Measurements from ENCODE around the gene CRLF1. TPM values are rescaled to one million over a fixed set of nuclear protein-coding genes. Genes with fewer than 3 reads are reported as not detected.

The CRLF1 gene
- total RNA-seq, 1 donor from 2014 or later, result 0.94 TPM

- peak; percentile 97 for DNase-seq
These were observed 29.8 kb upstream of the CRLF1 start for GRCh38 chr19:18636183-18636968.

GRCh38 chr19:18635831-18636182 is 29.2 kb upstream of the CRLF1 start:
- no peak for DNase-seq

- DNase-seq, result no peak
These were observed 28.2 kb upstream of the CRLF1 start for GRCh38 chr19:18634612-18635297.

- no peak for DNase-seq
These were observed 26.7 kb upstream of the CRLF1 start for GRCh38 chr19:18633321-18633720.

GRCh38 chr19:18629166-18630088 is 22.8 kb upstream of the CRLF1 start:
- DNase-seq, result no peak

- no peak for DNase-seq
These were observed 20.3 kb upstream of the CRLF1 start for GRCh38 chr19:18626906-18627305.

GRCh38 chr19:18620902-18621301 is 14.3 kb upstream of the CRLF1 start:
- no peak for DNase-seq

- no peak for DNase-seq
These were observed 13.7 kb upstream of the CRLF1 start for GRCh38 chr19:18620311-18620710.

- DNase-seq, result no peak
These were observed 11.6 kb upstream of the CRLF1 start for GRCh38 chr19:18618236-18618635.

GRCh38 chr19:18617562-18617961 is 11.0 kb upstream of the CRLF1 start:
- DNase-seq, result no peak

- no peak for DNase-seq
These were observed 9.4 kb upstream of the CRLF1 start for GRCh38 chr19:18616023-18616422.

GRCh38 chr19:18613589-18614234 is 7.1 kb upstream of the CRLF1 start:
- no peak for DNase-seq

GRCh38 chr19:18612772-18613588 is 6.4 kb upstream of the CRLF1 start, which contains the start of gene TMEM59L:
Gene TMEM59L (plus strand): TSS chr19:18612870. CDS start chr19:18612959, 89 bp downstream.
- DNase-seq, result peak; percentile 32

GRCh38 chr19:18612051-18612771 is 5.6 kb upstream of the CRLF1 start:
- no peak for DNase-seq

GRCh38 chr19:18611327-18612050 is 4.9 kb upstream of the CRLF1 start:
- no peak for DNase-seq

- DNase-seq, result no peak
These were observed 4.1 kb upstream of the CRLF1 start for GRCh38 chr19:18610556-18611326.

GRCh38 chr19:18610245-18610555 is 3.6 kb upstream of the CRLF1 start:
- DNase-seq, result no peak

- DNase-seq, result no peak
These were observed 3.1 kb upstream of the CRLF1 start for GRCh38 chr19:18609717-18610051.

All from occipital lobe (tissue), 2 donors.